Inferior parietal cortex (tissue), 1 donor: ENCODE data around the gene ARID1B.

Experiments
- DNase-seq: peaks from one replicate; pipeline ENCODE4 v3.0.0-alpha.2; 2016; ENCODE audit errors: extremely low spot score

ARID1B gene

DNA sequence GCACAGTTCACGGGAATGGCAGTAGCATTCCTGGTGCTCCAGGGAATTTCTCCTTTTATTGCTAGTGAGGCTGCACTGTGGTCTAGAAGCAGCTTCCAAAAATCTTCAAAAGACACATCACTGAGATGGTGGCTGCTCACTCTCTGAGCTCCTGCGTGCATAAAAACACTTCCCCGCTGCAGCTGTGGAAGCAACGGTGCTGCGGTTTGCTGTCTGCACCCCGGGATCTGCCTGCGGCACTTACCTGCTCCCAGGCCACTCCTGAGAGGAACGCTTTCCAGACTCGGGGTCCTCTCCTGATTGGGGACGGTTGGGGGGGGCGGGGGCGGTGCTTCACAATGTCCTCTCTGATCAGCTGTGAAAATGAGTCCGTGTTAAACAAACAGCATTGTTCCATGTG, 468.3 kb downstream of the ARID1B start:
- DNase-seq = no peak

DNA sequence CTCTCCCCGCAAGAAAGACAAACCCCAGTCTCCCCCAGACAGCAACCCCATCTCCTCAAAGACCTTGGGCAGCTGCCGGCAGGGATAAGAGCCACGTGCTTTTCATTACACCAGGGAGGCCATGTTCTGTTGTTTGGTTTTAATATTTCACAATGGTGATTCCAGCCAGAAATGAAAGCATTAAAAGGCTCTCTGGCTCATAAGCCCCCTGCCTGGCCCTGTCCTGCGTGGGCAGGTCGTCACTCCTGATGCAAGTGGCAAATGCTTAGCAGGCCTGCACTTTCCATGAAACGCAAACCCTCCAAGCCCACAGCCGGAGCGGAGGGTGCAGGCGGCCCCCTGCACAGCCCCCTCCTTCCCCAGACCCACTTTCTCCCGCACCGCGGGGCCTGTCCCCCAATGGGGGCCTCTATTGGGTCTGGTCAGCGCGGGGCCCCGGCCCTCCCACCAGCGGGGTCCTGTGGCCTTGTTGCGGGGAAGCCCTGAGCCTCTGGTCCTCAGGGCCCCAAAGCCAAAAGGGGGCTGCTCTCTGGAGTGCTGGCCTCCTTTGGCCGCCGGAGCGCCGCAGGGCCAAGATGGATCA, 469.0 kb downstream of the ARID1B start:
- no peak for DNase-seq

DNA sequence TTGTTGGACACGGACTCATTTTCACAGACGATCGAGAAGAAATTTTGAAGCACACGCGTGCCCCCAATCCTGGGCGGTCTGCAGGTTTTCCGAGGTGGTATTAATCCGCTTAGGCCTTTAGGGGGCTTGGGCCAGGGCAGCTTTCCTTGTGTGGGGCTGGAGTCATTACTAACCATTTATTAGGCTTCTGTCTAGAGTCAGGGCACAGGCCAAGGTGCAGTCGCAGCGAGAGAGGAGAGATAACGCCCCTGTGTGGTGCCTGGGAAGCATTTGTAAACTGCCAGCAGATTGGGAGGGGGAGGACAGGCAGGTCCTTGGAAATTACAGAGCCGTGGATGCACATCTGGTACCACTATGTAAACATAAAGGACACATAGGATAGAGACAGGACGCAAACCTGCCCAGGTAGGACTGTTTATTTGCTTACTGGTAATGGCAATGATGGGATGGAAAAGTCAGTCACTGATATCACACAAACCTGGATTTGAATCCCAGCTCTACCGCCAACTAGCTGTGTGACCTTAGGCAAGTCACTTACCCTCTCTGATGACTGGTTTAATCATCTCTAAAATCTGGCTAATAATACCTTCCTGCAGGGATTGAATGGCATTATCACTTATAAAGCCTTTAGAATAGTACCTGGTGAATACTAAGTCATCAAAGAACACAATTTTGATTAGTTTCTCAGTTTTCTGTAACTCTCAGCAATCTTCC, 469.8 kb downstream of the ARID1B start:
- no peak for DNase-seq

DNA sequence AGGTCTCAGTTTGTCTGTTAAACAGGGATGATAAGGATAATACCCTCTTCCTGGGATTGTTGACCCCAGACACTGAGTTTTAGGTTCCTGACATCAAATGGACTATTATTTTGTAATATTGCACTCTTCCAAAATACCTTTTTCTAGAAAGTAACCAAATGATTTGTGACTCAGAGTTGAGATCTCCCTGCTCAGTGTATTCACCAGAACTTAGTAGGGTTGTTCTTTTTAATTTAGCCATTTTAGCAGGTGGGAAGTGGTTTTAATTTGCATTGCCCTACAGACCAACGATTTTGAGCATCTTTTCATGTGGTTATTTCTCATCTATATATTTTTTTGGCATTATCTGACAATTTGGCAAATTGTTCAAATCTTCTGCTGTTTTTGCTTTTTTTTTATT, 471.1 kb downstream of the ARID1B start:
- DNase-seq = no peak

DNA sequence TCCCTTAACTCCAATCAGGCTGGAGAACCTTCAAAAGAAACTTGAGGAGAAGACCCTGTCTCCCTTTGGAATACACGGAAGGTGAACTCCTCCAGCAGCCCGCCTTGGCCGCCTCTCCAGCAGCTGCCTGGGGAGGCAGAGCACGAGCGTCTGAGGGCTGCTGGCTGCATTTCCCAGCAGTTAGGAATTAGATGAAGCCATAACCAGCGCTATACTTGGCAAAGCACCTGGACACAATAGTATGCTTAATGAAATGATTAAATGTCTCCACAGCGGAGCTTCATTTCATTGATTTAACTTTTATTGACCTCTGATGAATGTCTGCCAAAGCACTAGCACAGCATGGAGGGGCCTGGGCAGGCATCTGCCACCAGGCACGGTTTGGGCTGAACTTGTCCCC, 472.6 kb downstream of the ARID1B start:
- DNase-seq = no peak

DNA sequence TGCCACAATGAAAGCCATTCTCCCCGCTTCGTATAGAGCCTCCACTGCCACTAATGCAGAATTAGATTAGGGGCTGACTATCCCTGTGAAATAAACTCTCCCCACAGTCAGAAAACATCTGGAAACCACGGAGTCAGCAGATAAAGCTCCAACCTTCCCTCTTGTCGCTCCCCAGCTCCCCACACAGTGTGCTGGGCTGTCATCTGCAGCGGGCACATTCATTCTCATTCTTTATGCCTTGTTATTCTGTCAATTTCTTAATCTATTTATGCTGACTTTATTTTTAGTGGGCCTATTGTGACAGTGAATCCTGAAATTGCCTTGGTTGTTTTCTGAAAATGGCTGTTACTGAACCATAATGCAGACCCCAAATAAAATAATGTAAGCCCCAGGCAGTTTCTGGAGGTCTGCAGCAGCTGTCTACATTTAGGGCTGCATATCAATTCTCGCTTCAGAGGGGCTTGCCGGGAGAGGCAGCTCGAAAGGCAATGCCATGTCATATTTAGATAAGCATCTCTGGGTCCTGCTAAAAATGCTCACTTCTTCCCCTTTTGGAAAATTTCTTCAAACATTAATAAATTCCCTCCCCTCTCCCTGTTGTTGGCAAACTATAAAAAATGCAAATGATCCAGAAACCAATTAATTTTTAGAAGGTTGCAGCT, 474.5 kb downstream of the ARID1B start:
- DNase-seq = no peak

DNA sequence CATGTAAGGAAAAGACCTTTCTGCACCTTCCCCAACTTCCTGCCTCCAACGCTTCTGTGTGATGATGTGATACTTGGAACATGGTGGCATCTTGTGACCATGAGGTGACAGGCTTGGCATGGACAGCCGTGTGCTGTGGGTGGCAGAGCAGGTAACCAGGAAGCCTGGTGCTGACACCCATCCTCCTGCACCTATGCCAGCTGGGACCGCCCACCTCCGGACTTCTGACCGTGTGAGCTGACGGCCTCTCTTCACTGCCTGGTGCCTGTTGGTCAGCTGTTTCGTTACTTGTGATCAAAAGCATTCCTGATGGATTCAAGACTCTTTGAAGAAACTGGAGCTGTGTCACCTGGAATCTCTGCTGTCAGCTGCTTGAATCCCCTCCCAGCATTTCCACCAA, 475.8 kb downstream of the ARID1B start:
- no peak for DNase-seq

DNA sequence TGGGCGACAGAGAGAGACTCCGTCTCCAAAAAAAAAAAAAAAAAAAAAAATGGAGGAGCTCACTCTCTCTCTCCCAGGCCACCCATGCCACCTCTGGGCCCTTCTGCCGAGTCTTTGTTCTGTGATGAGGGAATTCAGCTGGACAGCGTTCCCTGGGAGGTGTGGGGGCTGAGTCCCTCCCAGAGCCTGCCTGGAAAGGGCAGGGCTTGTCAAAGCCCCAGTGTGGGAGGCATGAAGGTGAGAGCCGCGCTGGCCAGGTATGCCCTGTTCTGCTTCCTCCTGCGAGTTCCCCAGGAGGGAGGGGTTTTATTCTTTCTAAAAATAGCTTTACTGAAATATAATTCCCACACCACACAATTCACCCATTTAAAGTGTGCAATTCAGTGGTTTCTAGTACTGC, 476.5 kb downstream of the ARID1B start:
- DNase-seq = no peak

DNA sequence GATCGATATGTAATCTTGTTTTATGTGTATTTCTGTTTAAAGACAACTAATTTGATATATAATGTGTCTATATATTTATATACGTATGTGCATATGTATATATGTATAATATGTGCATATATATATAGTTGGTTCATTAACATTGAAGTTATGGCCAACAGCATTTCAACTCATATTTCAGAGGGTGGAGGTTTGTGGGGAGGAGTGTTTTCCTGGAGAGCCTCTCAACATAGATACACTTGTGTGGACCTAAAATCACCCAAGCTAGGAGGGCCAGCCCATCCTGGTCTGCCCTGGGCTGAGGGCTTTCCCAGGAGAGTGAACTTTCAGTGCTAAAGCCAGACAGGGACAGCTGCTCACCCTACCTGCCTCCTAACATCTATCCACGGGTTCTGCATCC, 477.4 kb downstream of the ARID1B start:
- DNase-seq = no peak

DNA sequence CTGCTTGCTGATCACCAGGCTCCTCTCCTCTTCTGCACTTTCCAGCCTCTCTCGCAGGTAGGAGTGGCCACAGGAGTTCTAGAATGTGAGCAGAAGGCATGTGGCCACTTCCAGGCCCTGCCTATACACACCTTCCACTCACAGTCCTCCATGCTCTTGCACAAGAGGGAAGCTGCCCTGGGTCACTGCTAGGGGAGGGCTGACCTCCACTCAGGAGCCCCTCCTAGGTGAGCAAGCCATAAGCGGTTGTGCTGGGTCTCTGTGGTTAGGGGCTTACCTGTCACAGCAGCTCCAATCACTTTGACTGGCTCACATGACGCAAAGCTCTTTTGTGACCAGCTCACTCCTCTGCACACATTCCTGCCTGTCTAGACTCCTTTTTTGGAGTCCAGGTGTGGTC, 477.9 kb downstream of the ARID1B start:
- no peak for DNase-seq

DNA sequence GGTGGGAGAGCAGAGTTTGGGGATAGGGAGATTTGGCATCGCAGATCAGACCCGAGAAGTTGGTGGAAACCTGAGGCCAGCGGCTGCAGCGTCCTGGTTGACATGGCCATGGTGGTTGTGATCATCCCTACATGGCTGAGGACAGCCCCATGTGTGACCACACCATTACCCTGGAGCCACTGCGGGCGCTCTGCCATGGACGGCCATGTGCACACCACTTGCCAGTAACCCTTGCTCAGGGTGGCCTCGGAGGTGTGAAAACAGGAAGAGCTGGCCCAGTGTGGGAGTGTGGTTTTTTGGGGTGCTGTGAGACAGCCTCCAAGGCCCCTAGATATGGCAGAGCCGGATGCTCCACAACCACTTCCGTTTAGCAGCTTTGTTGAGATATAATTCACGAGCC, 481.7 kb downstream of the ARID1B start:
- no peak for DNase-seq

DNA sequence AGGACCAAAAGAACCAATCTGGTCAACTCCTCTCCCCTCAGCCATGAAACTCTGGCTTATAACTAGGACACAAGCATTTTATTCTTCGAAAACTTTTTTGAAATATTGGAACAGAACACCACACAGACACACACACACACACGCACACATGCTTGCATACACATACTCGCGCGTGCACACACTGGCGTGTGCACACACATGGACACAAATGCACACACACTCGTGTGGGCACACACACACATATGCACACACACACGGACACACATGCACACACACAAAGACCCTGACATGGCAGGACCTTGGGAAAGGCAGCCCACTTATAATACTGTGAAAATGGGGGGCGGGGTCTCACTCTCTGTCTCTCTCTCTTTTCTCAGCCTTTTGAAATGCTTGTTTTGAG, 482.3 kb downstream of the ARID1B start:
- DNase-seq = no peak
